DOHH2 (cell line): ENCODE results near the gene MGLL.

ENCODE experiments used
- CTCF ChIP-seq: fragments of 200-600 bp; sonication (generic); IDR thresholded peaks from one replicate; pipeline ENCODE4 v1.5.1; 2014; ENCODE audit warnings: antibody characterized with exemption, mild to moderate bottlenecking, low read depth, low read length; ENCODE audit not compliant: poor library complexity, severe bottlenecking
- EZH2phosphoT487 ChIP-seq: fragments of 200-600 bp; sonication (generic); IDR thresholded peaks from 2 replicates; pipeline ENCODE4 v1.6.1; 2017; ENCODE audit warnings: borderline replicate concordance, mild to moderate bottlenecking, antibody characterized with exemption, low read length, moderate library complexity, mixed read lengths

GRCh38 chr3:127718916-127719290, 103.4 kb downstream of the MGLL start:
- TF ChIP-seq CTCF (no peak), EZH2phosphoT487 (no peak)
